Inferior parietal cortex (tissue), 1 donor: Measurements from ENCODE around the gene IPCEF1.

Experiments
- DNase-seq: peaks from one replicate; pipeline ENCODE4 v3.0.0-alpha.2; 2016; ENCODE audit errors: extremely low spot score

The IPCEF1 gene

GRCh38 chr6:154295733-154296132 is 60.9 kb downstream of the IPCEF1 start:
- no peak for DNase-seq

GRCh38 chr6:154292855-154293519 is 63.6 kb downstream of the IPCEF1 start:
- no peak for DNase-seq

- DNase-seq = no peak
Observed at GRCh38 chr6:154292066-154292465, 64.5 kb downstream of the IPCEF1 start.

GRCh38 chr6:154289818-154290508 is 66.6 kb downstream of the IPCEF1 start:
- no peak for DNase-seq

- DNase-seq = no peak
Observed at GRCh38 chr6:154285826-154286225, 70.8 kb downstream of the IPCEF1 start.

- DNase-seq = no peak
Observed at GRCh38 chr6:154284313-154284853, 72.2 kb downstream of the IPCEF1 start.

GRCh38 chr6:154280521-154280920 is 76.1 kb downstream of the IPCEF1 start:
- DNase-seq = no peak

GRCh38 chr6:154277629-154278017 is 79.0 kb downstream of the IPCEF1 start:
- no peak for DNase-seq

GRCh38 chr6:154276810-154277628 is 79.6 kb downstream of the IPCEF1 start:
- DNase-seq = peak; percentile 76

- DNase-seq = no peak
Observed at GRCh38 chr6:154274168-154274567, 82.4 kb downstream of the IPCEF1 start.

GRCh38 chr6:154268486-154268885 is 88.1 kb downstream of the IPCEF1 start:
- DNase-seq = no peak

- DNase-seq = no peak
Observed at GRCh38 chr6:154267508-154268106, 89.0 kb downstream of the IPCEF1 start.

GRCh38 chr6:154266560-154267099 is 90.0 kb downstream of the IPCEF1 start:
- DNase-seq = no peak

GRCh38 chr6:154261688-154262397 is 94.8 kb downstream of the IPCEF1 start:
- DNase-seq = no peak

GRCh38 chr6:154258064-154258757 is 98.4 kb downstream of the IPCEF1 start:
- DNase-seq = no peak

- DNase-seq = no peak
Observed at GRCh38 chr6:154257067-154257466, 99.5 kb downstream of the IPCEF1 start.

- no peak for DNase-seq
Observed at GRCh38 chr6:154252678-154253077, 103.9 kb downstream of the IPCEF1 start.

- DNase-seq = no peak
Observed at GRCh38 chr6:154251116-154251515, 105.5 kb downstream of the IPCEF1 start.

- no peak for DNase-seq
Observed at GRCh38 chr6:154249499-154250298, 106.9 kb downstream of the IPCEF1 start.
